ENCODE measurements around the gene KPNA4.

- TF ChIP-seq CTCF (IDR thresholded peaks at IDR 0.05), result no peak
- no peak for TF ChIP-seq POLR2A (IDR thresholded peaks at IDR 0.05)
Measured at GRCh38 chr3:160464321-160464720, 101.0 kb downstream of the KPNA4 start.

Measured in testis (tissue), 2 donors.